SKM-1 treated with dmso at 0.1 percent for 144 hours (cell line): ENCODE measurements around the gene CPLANE1.
"Not testable (repeated sequence)": the region's sequence is repeated elsewhere in the genome, so short reads cannot be mapped to it uniquely, and the experiment has no call there.

Experiments used
- DNase-seq: peaks from one replicate; lab custom pipeline; 2025; ENCODE audit not compliant: unreplicated experiment; lab: John Stamatoyannopoulos, UW

The CPLANE1 gene

DNA sequence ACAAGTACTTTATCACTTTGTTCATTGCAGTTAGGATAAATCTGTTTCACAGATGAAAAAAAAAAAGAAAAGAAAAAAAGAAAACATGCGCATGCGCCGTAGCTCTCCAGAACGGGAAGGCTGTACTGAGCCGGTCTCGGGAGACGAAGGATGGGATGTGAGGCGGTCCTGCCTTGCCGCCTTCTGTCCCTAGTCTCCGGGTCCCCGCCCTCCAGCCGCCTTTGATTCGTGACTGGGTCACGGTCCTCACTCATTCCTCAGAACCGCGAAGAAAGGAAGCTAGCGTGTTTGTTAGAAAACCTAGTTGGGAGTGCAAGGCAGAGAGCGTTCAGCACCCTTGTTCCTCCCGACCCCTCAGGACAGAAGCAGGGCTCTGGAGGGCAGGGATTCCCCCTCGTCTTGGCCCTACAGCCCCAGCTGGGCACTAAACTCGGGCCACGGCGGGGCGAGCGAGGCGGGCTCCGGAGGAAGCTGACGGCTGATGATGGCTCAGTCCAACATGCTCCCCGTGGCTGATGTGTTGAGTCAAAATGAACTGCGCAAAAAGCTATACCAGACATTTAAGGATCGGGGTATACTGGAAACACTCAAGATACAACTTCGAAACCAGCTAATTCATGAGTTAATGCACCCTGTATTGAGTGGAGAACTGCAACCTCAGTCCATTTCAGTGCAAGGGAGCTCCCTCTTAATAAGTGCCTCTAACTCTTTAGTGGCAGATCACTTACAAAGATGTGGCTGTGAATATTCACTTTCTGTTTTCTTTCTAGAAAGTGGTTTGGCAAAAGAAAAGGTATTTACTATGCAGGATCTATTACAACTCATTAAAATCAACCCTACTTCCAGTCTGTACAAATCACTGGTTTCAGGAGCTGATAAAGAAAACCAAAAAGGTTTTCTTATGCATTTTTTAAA, 40.0 kb downstream of the CPLANE1 start:
- DNase-seq, result no peak

DNA sequence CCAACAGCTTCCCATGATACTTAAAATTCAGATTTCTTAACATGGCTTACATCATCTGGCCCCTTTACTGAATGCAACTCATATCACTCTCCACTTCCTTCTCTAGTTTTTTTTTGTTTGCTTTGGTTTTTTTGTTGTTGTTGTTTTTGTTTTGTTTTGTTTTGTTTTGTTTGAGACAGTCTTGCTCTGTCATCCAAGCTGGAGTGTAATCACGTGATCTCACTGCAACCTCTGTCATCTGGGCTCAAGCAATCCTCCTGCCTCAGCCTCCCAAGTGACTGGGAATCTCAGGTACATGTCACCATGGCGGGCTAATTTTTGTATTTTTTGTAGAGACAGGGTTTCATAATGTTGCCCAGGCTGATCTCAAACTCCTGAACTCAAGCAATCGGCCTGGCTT, 41.4 kb downstream of the CPLANE1 start:
- no peak for DNase-seq

DNA sequence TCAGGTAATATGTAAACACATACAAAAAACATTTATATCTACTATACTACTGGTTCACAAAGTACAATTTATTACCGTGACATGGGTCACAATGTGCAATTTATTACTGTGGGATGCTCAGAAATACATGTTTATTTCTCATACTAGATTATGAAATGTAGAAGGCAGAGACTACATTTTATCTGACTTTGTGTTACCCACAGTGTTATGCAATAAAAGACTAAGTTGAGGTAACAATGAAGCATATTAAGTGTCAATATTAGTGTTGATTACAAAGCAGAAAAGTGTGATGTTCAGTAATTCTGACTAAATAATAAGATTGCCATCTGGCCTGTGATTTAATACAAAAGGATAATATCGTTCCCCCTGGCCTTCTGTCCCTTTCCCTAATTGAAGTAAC, 42.4 kb downstream of the CPLANE1 start:
- no peak for DNase-seq

GRCh38 chr5:37198842-37199241, 50.3 kb downstream of the CPLANE1 start:
- DNase-seq, result no peak

DNA sequence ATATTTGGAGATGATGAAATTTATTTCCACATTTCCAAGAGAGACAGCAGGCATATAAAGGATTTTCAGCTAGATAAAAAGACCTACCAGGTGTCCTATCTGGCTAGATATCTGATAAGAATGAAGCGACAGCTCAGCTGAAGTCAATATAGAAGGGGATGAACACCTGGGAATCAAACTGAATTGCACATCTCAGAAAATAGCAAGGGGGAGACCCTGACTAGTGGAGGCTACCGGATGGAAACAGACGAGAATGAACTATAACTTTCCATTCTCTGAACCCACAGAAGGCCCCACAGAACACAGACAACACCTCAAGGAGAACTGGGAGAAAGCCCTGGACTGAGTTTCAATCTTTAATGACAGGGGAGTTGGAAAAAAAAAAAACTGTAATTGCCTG, 51.1 kb downstream of the CPLANE1 start:
- no peak for DNase-seq

GRCh38 chr5:37197340-37198050, 51.7 kb downstream of the CPLANE1 start:
- DNase-seq, result peak; percentile 19

DNA sequence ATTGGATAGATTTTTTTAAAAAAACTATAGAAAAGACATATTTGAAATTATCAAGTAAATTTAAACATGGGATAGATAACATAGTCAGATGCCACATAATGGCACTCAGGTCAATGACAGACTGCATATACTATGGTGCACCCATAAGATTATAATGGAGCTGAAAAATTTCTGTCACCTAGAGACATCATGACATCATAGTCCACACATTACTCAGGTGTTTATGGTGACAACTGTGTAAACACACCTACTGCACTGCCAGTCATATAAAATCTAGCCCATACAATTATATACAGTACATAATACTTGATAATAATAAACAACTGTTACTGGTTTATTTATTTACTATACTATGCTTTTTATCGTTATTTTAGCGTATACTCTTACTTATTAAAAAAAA, 58.6 kb downstream of the CPLANE1 start:
- DNase-seq, result no peak

DNA sequence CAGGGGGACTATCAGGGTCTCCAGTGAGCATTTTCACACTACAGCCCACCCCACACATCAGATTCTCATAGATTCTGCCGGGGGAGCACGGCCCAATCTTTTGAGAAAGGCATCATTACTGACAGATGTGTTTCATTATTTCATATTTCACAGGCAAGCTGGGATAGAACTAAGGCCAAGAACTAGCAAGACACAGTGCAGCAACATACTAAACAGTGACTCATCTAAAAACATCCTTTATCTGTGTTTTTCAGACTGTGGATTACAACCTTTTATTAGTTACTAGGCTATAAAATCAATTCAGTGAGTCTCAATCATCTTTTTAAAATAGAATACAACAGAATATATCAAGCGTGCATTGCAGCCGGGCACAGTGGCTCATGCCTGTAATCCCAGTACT, 59.8 kb downstream of the CPLANE1 start:
- DNase-seq, result no peak

DNA sequence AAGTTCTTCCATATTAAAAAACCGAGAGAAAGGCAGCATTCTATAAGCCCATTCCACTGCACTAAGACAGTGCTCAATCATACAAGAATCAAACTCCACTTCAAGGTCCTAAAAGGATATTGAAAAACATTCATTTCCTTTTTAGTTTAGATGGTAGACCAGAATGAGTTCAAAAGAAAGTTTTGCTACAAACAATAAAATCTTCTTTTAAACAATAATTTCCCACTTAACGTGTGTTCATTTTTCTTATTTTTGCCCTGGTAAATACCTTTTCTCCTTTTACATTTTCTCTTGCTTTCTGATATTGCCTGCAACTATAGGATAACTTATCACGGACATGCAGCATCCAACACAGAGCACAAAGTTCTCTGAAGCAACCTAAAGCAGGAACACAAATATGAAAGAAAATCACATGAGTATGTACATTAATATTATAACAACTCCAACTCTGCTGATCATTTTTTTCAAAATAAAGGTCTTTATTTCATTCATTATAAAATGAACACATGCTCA, 61.7 kb downstream of the CPLANE1 start:
- no peak for DNase-seq

- no peak for DNase-seq
Measured at GRCh38 chr5:37184748-37185364, 64.3 kb downstream of the CPLANE1 start.

GRCh38 chr5:37182667-37183066, 66.5 kb downstream of the CPLANE1 start:
- no peak for DNase-seq

DNA sequence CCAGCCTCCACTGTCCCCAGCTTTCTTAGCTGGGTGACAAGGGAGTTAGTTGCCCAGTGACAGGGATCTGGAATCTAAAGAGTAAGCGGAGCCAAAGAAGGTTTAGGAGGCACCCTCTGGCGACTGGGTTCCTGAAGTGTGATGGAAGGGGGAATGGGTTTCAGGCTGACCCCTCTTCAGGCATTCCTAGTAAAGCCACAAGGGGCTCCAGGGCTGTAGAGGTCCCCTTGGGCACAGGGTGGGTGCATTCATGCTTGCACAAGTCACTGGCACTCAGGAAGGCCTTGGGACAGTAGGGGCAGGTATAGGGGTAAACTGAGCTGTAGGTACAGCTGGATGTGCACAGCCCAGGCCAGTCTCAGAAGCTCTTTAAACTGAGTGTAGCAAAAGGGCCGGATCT, 74.2 kb downstream of the CPLANE1 start:
- no peak for DNase-seq

DNA sequence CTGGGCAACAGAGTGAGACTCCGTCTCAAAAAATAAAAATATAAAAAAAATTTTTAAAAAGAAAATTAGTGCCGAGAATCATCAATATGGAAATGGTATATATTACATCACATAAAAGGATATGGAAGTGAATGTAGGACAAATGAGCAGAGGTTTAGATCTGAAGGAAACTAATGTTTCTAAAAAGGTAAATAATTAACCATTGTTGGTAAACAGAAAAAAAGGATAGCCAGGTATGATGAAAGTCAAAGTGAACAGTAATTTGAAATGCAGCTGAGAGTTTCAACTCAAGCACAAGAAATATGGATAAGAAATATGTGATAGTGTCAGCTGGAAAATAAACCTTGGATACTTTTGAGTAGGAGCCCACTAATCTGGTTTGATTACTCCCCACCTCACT, 76.2 kb downstream of the CPLANE1 start:
- DNase-seq, result no peak

- no peak for DNase-seq
Measured at GRCh38 chr5:37170856-37171255, 78.3 kb downstream of the CPLANE1 start.

GRCh38 chr5:37166197-37166596, 83.0 kb downstream of the CPLANE1 start:
- no peak for DNase-seq

- no peak for DNase-seq
Measured at GRCh38 chr5:37165761-37166160, 83.4 kb downstream of the CPLANE1 start.

GRCh38 chr5:37153661-37154060, 95.5 kb downstream of the CPLANE1 start:
- DNase-seq, result no peak

DNA sequence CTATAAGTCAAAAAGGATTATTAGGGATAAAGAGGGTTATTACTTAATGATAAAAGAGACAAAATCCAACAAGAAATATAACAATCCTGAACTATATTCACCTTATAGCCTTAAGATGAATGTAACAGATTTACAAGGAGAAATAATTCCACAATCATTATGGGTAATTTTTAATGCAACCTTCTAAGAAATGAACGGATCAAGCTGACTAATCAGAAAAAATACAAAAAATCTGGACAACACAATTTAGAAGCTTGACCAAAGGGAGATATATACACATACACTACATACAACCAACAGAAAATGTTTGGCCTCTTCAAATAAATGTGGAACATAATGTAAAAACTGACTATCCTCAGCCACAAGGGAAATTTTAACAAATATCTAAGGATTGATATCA, 102.3 kb downstream of the CPLANE1 start:
- DNase-seq, result no peak

- no peak for DNase-seq
Measured at GRCh38 chr5:37136694-37137093, 112.5 kb downstream of the CPLANE1 start.

DNA sequence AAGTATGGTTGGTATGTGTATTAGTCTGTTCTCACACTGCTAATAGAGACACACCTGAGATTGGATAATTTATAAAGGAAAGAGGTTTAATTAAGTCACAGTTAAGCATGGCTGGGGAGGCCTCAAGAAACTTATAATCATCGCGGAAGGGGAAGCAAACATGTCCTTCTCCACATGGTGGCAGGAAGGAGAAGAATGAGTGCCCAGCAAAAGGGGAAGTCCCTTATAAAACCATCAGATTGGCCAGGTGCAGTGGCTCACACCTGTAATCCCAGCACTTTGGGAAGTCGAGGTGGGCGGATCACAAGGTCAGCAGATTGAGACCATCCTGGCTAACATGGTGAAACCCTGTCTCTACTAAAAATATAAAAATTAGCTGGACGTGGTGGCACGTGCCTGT, 113.9 kb downstream of the CPLANE1 start:
- not testable (repeated sequence) for DNase-seq

DNA sequence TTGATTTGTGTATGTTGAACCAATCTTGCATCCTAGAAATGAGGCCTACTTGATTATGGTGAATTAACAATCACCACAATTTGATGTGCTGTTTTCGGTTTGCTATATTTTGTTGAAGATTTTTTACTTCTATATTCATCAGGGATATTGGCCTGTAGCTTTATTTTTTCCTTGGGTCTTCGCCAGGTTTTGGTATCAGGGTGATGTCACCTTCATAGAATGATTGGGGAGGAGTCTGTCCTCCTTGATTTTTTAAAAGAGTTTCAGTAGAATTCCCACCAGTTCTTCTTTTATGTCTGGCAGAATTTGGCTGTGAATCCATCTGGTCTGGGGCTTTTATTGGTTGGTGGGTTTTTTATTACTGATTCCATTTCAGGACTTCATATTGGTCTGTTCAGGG, 115.2 kb downstream of the CPLANE1 start:
- no peak for DNase-seq

GRCh38 chr5:37132646-37133045, 116.5 kb downstream of the CPLANE1 start:
- no peak for DNase-seq
